ENCODE measurements around the gene ZNF362. TPM values are rescaled to one million over a fixed set of nuclear protein-coding genes. Genes with fewer than 3 reads are reported as not detected.

ZNF362 gene
- total and polyA plus RNA-seq, 2 experiments from 2014 or later, result 11.0 to 12.9 TPM

DNA sequence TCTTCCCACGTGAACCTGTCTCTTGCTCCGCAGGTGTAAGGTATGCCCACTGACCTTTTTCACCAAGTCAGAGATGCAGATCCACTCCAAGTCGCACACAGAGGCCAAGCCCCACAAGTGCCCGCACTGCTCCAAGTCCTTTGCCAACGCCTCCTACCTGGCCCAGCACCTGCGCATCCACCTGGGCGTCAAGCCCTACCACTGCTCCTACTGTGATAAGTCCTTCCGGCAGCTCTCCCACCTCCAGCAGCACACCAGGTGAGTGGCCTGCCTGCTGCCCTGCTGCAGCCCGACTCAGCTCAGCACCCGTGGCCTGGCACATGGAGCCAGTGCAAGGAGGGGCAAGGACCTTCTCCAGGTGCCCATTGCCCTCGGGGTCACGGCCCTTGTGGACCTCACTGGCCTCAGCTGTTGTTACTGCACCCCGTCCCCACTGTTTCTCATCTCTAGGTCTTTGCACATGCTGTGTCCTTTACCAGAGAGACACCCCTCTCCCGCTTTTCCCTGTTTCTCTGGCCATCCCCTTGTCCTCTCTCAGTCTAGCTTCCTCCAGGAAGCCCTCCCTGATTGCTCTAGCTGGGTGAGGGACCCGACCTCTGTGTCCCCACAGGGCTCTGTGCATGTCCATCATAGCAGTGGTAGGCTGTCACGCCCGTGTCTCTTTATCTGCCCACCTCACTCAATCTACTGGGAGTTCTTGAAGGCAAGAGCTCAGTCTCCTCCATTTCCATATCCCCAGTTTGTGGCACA, 25.4 kb downstream of the ZNF362 start (continued):
- TF ChIP-seq, protein P1, sequence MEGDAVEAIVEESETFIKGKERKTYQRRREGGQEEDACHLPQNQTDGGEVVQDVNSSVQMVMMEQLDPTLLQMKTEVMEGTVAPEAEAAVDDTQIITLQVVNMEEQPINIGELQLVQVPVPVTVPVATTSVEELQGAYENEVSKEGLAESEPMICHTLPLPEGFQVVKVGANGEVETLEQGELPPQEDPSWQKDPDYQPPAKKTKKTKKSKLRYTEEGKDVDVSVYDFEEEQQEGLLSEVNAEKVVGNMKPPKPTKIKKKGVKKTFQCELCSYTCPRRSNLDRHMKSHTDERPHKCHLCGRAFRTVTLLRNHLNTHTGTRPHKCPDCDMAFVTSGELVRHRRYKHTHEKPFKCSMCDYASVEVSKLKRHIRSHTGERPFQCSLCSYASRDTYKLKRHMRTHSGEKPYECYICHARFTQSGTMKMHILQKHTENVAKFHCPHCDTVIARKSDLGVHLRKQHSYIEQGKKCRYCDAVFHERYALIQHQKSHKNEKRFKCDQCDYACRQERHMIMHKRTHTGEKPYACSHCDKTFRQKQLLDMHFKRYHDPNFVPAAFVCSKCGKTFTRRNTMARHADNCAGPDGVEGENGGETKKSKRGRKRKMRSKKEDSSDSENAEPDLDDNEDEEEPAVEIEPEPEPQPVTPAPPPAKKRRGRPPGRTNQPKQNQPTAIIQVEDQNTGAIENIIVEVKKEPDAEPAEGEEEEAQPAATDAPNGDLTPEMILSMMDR (conservative IDR thresholded peaks at IDR 0.05; ENCODE audit: low read depth in 2 of 2), result no peak
- TF ChIP-seq ZNF114 (CRISPR knock-in tag; IDR thresholded peaks at IDR 0.05) (no peak), CREB1 (CRISPR knock-in tag; IDR thresholded peaks at IDR 0.05; ENCODE audit: low read depth) (no peak), POLR2AphosphoS5 (IDR thresholded peaks at IDR 0.05; ENCODE audit: low read depth) (no peak), NANOG (IDR thresholded peaks at IDR 0.05; ENCODE audit: borderline replicate concordance) (no peak), ZNF331 (CRISPR knock-in tag; IDR thresholded peaks at IDR 0.05; ENCODE audit: low read depth) (no peak)

DNA sequence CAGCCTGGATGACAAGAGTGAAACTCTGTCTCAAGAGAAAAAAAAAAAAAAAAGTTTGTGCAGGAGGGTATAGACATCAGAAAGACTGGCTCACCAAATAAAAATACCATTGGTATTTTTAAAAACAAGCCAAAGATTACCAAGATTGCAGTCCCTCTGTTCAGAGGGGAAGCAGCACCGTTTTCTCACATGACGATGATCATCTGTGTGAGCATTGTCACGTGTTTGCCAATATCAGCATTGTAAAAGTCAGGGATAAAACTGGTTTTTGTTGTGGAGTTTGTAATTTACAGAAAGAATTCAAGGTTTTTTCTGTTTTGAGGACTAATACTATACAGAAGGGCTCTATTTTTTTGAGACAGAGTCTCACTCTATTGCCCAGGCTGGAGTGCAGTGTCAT, 26.5 kb downstream of the ZNF362 start:
- Histone ChIP-seq H3K4me3 (no peak overlapping the region), H4K20me1 (replicated peaks; ENCODE audit: insufficient read depth) (peaks cover 13% of the 10 kb centered on the region), H3K4me2 (no peak overlapping the region), H3K4me1 (ENCODE audit: insufficient read depth) (no peaks in the 10 kb centered on the region), H3K79me2 (replicated peaks; ENCODE audit: insufficient read depth) (no peaks in the 10 kb centered on the region), H3K27me3 (ENCODE audit: insufficient read depth) (no peaks in the 10 kb centered on the region), H3K27ac (ENCODE audit: low read depth) (no peak overlapping the region), H3F3A (replicated peaks; ENCODE audit: low read depth) (no peaks in the 10 kb centered on the region), H2AFZ (no peak overlapping the region), H3K9me2 (ENCODE audit: insufficient read depth) (no peaks in the 10 kb centered on the region), H3K36me3 (ENCODE audit: insufficient read depth) (no peaks in the 10 kb centered on the region; the same call in 1 of the 2 replicates)
- no peaks in the 10 kb centered on the region for H3K4me1 Mint-ChIP-seq
- H3K4me3 Mint-ChIP-seq, result no peak overlapping the region
- no peak overlapping the region for H3K27ac Mint-ChIP-seq
- no peak for TF ChIP-seq POLR2AphosphoS5 (IDR thresholded peaks at IDR 0.05; ENCODE audit: low read depth)
- ATAC-seq (no peak), DNase-seq (ENCODE audit: low spot score) (no peak)
- peaks cover 31% of the 10 kb centered on the region for H3K36me3 Mint-ChIP-seq (ENCODE audit: low read depth)
- no peaks in the 10 kb centered on the region; the same call in 2 of the 3 replicates for H3K9me3 Mint-ChIP-seq
- H3K27me3 Mint-ChIP-seq (ENCODE audit: insufficient read depth, low read depth, poor library complexity), result no peaks in the 10 kb centered on the region

DNA sequence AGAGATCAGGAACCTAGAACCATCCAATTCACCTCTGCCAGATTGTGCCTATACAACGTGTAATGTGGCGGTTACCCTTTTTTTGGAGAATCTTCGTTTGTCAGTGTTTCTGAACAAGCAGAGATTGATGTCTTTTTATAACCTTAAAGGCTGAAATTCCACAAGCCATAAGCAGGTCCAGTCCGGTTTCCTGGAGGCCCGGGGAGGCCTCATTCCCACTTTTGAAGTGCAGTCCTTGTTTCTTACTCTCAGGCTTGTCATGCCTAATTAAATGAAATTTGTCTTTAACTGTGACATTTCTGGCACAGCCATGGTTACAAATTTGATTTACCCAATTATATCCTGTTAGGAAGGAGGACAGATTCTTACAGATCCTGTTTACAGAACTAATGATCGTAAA, 27.8 kb downstream of the ZNF362 start:
- H3K4me1 ChIP-seq (ENCODE audit: insufficient read depth), result no peaks in the 10 kb centered on the region
- Mint-ChIP-seq H3K27me3 (ENCODE audit: insufficient read depth, low read depth, poor library complexity) (peaks cover 2% of the 10 kb centered on the region), H3K4me3 (no peak overlapping the region), H3K4me1 (no peaks in the 10 kb centered on the region), H3K36me3 (ENCODE audit: low read depth) (peaks cover 33% of the 10 kb centered on the region), H3K27ac (no peak overlapping the region), H3K9me3 (no peaks in the 10 kb centered on the region; the same call in none of the 3 replicates)
- H3K36me3 ChIP-seq (ENCODE audit: insufficient read depth), result no peaks in the 10 kb centered on the region; the same call in 1 of the 2 replicates
- no peaks in the 10 kb centered on the region for H3F3A ChIP-seq (replicated peaks; ENCODE audit: low read depth)
- no peak for DNase-seq (ENCODE audit: low spot score)
- no peaks in the 10 kb centered on the region for H3K27me3 ChIP-seq (ENCODE audit: insufficient read depth)
- H3K4me2 ChIP-seq, result no peak overlapping the region
- H3K4me3 ChIP-seq, result no peak overlapping the region
- H3K27ac ChIP-seq (ENCODE audit: low read depth), result no peak overlapping the region
- H3K79me2 ChIP-seq (replicated peaks; ENCODE audit: insufficient read depth), result no peaks in the 10 kb centered on the region
- no peaks in the 10 kb centered on the region for H3K9me2 ChIP-seq (ENCODE audit: insufficient read depth)
- peaks cover 13% of the 10 kb centered on the region for H4K20me1 ChIP-seq (replicated peaks; ENCODE audit: insufficient read depth)
- no peak for ATAC-seq
- no peak for TF ChIP-seq EZH2 (IDR thresholded peaks at IDR 0.05; ENCODE audit: low read depth, unreplicated experiment)
- H2AFZ ChIP-seq, result no peak overlapping the region
